AG09319 (cell line): ENCODE measurements around the gene SEC14L5.

Source experiments
- DNase-seq: peaks from one replicate; pipeline ENCODE4 v3.0.0-alpha.2; 2010; ENCODE audit warnings: low read depth; ENCODE audit errors: extremely low read depth
- CTCF ChIP-seq: IDR thresholded peaks from 2 replicates; pipeline ENCODE4 v1.5.1; 2011; ENCODE audit warnings: low read depth, mild to moderate bottlenecking, inconsistent platforms, low read length, moderate library complexity

The SEC14L5 gene

GRCh38 chr16:4979736-4980660 is 21.9 kb downstream of the SEC14L5 start:
- no peak for DNase-seq
- TF ChIP-seq CTCF = no peak

GRCh38 chr16:4980691-4981090 is 22.6 kb downstream of the SEC14L5 start:
- no peak for TF ChIP-seq CTCF
- DNase-seq = no peak

DNA sequence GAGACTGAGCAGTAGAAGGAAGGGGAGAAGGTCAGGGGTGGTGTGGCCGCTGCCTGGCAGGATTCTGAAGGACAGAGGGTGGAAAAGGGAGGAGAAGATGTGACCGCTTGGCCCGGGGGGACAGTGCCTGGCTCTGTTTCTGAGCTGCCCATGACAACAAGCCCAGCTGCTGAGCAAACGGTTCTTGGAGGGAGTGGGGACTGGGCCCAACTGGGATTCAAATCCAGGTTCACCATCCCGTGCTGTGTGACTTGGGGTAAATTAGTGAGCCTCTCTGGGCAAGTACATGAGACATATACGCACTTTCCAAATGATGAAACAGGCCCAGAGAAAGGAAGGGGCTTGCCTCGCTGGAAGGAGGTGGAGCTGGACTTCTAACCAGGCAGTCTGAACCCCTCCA is 23.3 kb downstream of the SEC14L5 start:
- no peak for DNase-seq
- no peak for TF ChIP-seq CTCF

- no peak for TF ChIP-seq CTCF
- DNase-seq = no peak
Observed at GRCh38 chr16:4982056-4982867, 24.1 kb downstream of the SEC14L5 start.

- DNase-seq = no peak
- no peak for TF ChIP-seq CTCF
Observed at GRCh38 chr16:4984174-4984990, 26.3 kb downstream of the SEC14L5 start.

GRCh38 chr16:4987250-4987579 is 29.1 kb downstream of the SEC14L5 start:
- DNase-seq = no peak
- no peak for TF ChIP-seq CTCF
